ENCODE data around the gene EFNA3. TPM values are rescaled to one million over a fixed set of nuclear protein-coding genes. Genes with fewer than 3 reads are reported as not detected.

Gene EFNA3
- total and polyA plus RNA-seq, 2 donors (not counting 3 experiments of a cell fraction or from before 2014, with no cell fraction given), result 2.2 to 2.5 TPM

- H3K4me3 ChIP-seq (replicated peaks in 1 of 3; ENCODE audit: insufficient read depth in 1 of 3, low read depth in 1 of 3, low read length in 3 of 3), result no peak overlapping the region
- H3K9me3 ChIP-seq (replicated peaks; ENCODE audit: control insufficient read depth, insufficient read depth, low read length), result no peaks in the 10 kb centered on the region
- POLR2A ChIA-PET, result interaction anchor here (1.3 to 1.5 kb wide), 2 partner anchors 33 to 39 kb away, joined by 3 to 4 read pairs; partner anchors contain the start of gene KRTCAP2
- H3K4me2 ChIP-seq (ENCODE audit: insufficient read depth, low read length), result no peak overlapping the region
- no TSS peak for BruUV-seq (replicated peaks)
- no peaks in the 10 kb centered on the region for H4K20me1 ChIP-seq (replicated peaks; ENCODE audit: control insufficient read depth, extremely low read depth, insufficient read depth, low read length)
- CTCF ChIA-PET, result interaction anchor here (0.9 to 15.5 kb wide), 4 partner anchors 10 to 42 kb away, joined by 3 to 204 read pairs (median 20); partner anchors contain the start of gene KRTCAP2
- peak overlapping the region; percentile 98 for H3K27ac ChIP-seq (ENCODE audit: insufficient read depth, low read depth, low read length)
- H2AFZ ChIP-seq (ENCODE audit: low read depth, low read length), result no peak overlapping the region
- no peak for TF ChIP-seq MAX (IDR thresholded peaks at IDR 0.05; ENCODE audit: insufficient read depth, insufficient read length)
- no peaks in the 10 kb centered on the region for H3K27me3 ChIP-seq (ENCODE audit: control insufficient read depth in 2 of 2, insufficient read depth in 2 of 2, low read length in 2 of 2)
- DNase-seq (ENCODE audit: low read depth, low spot score) (peak; percentile 2), FAIRE-seq (no peak)
- peaks cover 41% of the 10 kb centered on the region for H3K79me2 ChIP-seq (ENCODE audit: control insufficient read depth, insufficient read depth, low read length)
- H3K4me1 ChIP-seq (ENCODE audit: control insufficient read depth, extremely low read depth, insufficient read depth, low read length), result peaks cover 49% of the 10 kb centered on the region
- H3K9ac ChIP-seq (replicated peaks; ENCODE audit: extremely low read depth, insufficient read depth, low read length), result no peak overlapping the region
- intact Hi-C loops (cut with micrococcal nuclease), result no loop called here
- no peaks in the 10 kb centered on the region for H3K9me1 ChIP-seq (replicated peaks; ENCODE audit: control insufficient read depth, extremely low read depth, insufficient read depth, low read length)
- dilution Hi-C loops (cut with MboI; ENCODE audit: extremely low pct_ligation_motif_present, low sequenced_read_pairs), result no loop called here
- peaks cover 22 to 35% of the 10 kb centered on the region in 2 experiments for H3K36me3 ChIP-seq (ENCODE audit: control insufficient read depth in 2 of 2, extremely low read depth in 1 of 2, insufficient read depth in 2 of 2, low read length in 2 of 2)
Measured at GRCh38 chr1:155133799-155134281, 55.2 kb downstream of the EFNA3 start.

- no peaks in the 10 kb centered on the region for H3K9me1 ChIP-seq (replicated peaks; ENCODE audit: control insufficient read depth, extremely low read depth, insufficient read depth, low read length)
Measured at GRCh38 chr1:155134322-155134721, 55.7 kb downstream of the EFNA3 start.

More at GRCh38 chr1:155134322-155134721, 55.7 kb downstream of the EFNA3 start:
- Histone ChIP-seq H4K20me1 (replicated peaks; ENCODE audit: control insufficient read depth, extremely low read depth, insufficient read depth, low read length) (no peaks in the 10 kb centered on the region), H3K9me3 (replicated peaks; ENCODE audit: control insufficient read depth, insufficient read depth, low read length) (no peaks in the 10 kb centered on the region), H3K27me3 (ENCODE audit: control insufficient read depth in 2 of 2, insufficient read depth in 2 of 2, low read length in 2 of 2) (no peaks in the 10 kb centered on the region), H3K27ac (ENCODE audit: insufficient read depth, low read depth, low read length) (peak overlapping the region; percentile 98), H3K36me3 (ENCODE audit: control insufficient read depth in 2 of 2, extremely low read depth in 1 of 2, insufficient read depth in 2 of 2, low read length in 2 of 2) (peaks cover 22 to 35% of the 10 kb centered on the region in 2 experiments), H3K4me1 (ENCODE audit: control insufficient read depth, extremely low read depth, insufficient read depth, low read length) (peaks cover 50% of the 10 kb centered on the region), H3K9ac (replicated peaks; ENCODE audit: extremely low read depth, insufficient read depth, low read length) (no peak overlapping the region), H3K79me2 (ENCODE audit: control insufficient read depth, insufficient read depth, low read length) (peaks cover 44% of the 10 kb centered on the region), H2AFZ (ENCODE audit: low read depth, low read length) (no peak overlapping the region), H3K4me3 (replicated peaks in 1 of 3; ENCODE audit: insufficient read depth in 1 of 3, low read depth in 1 of 3, low read length in 3 of 3) (no peak overlapping the region), H3K4me2 (ENCODE audit: insufficient read depth, low read length) (peak overlapping the region; percentile 82)
- CTCF ChIA-PET, result interaction anchor here (0.9 to 15.5 kb wide), 8 partner anchors 10 to 59 kb away, joined by 3 to 204 read pairs (median 5); partner anchors contain the start of gene KRTCAP2
- TF ChIP-seq POLR2A (IDR thresholded peaks at IDR 0.05; ENCODE audit: low read depth, low read length) (no peak), FOS (IDR thresholded peaks at IDR 0.05; ENCODE audit: borderline replicate concordance, insufficient read depth, low read length) (no peak), MAX (IDR thresholded peaks at IDR 0.05; ENCODE audit: insufficient read depth, insufficient read length) (no peak), GATA2 (IDR thresholded peaks at IDR 0.05; ENCODE audit: insufficient read depth, insufficient read length, low read depth, low read length) (no peak), CTCF (IDR thresholded peaks at IDR 0.05; ENCODE audit: extremely low read depth in 1 of 2, insufficient read depth in 1 of 2, low read depth in 1 of 2, low read length in 2 of 2) (no peak), MYC (IDR thresholded peaks at IDR 0.05; ENCODE audit: low read depth, low read length) (no peak), JUN (IDR thresholded peaks at IDR 0.05; ENCODE audit: borderline replicate concordance, insufficient read depth, insufficient read length, low read depth) (no peak), EZH2 (IDR thresholded peaks at IDR 0.05; ENCODE audit: borderline replicate concordance, low read depth, low read length, severe bottlenecking) (no peak)
- intact Hi-C loops (cut with micrococcal nuclease), result no loop called here
- no TSS peak for BruUV-seq (replicated peaks)
- DNase-seq (ENCODE audit: low read depth, low spot score) (peak; percentile 18), FAIRE-seq (no peak)
- POLR2A ChIA-PET, result interaction anchor here (1.3 to 1.5 kb wide), 2 partner anchors 33 to 39 kb away, joined by 3 to 4 read pairs; partner anchors contain the start of gene KRTCAP2
- dilution Hi-C loops (cut with MboI; ENCODE audit: extremely low pct_ligation_motif_present, low sequenced_read_pairs), result no loop called here

All from endothelial cell of umbilical vein (primary cell).